ENCODE measurements around the gene KAZN.

The KAZN gene

GRCh38 chr1:14948112-14948652 lies 349.7 kb downstream of the KAZN start:
- no peak for DNase-seq

- no peak for DNase-seq
Measured at GRCh38 chr1:14949270-14949835, 350.9 kb downstream of the KAZN start.

GRCh38 chr1:14949836-14950713 lies 351.6 kb downstream of the KAZN start:
- DNase-seq: no peak

- DNase-seq: no peak
Measured at GRCh38 chr1:14951766-14952165, 353.3 kb downstream of the KAZN start.

DNA sequence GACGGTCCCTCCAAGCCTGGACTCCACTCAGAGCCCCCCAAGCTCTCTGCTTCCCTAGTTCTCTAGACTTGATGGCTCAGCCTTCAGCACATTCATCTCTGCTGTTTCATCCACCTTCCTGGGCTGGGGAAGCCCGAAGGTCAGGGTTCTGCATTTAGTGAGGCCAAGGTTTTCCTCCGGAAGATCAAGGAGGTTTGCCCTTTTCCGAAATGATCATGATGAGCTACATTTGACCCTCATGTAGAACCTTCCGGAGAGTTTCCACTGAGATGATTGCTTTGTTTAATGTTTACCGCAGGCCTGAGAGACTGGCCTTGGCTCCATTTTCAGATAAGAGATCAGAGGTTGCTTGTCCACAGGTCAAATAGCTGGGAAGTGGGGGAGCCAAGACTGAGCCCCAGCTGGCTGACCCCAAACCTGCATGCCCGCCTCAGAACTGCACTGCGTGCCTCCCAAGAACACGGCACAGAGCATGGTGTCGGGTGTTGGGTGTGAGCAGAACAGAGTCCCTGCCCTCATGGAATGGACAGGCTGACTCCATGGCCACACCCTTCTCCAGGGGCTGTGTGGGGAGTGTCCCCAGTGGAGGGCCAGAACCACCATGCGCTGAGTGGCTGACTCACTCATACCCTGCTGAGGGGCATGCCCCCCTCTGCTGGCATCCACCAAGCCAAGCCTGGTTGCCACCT lies 354.3 kb downstream of the KAZN start:
- no peak for DNase-seq

DNA sequence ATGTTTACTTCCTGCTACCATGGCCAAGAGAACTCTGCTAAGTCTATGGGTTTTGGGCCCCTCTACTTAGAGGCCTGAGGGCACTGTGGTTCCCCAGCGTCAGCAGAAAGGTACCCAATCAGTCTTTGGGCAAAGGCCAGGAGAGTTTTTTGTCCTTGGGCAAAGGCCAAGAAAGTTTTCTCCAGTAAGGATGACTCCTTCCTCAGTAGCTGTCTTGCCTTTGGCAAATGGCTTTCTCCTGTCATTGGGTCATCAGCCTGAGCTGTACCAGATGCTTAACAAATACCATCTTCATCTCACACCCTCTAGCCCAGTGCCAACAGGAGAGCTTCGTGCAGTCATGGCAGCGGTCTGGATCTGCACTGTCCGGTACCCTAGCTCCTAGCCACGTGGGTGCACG lies 355.7 kb downstream of the KAZN start:
- DNase-seq: no peak

- no peak for DNase-seq
Measured at GRCh38 chr1:14954930-14955329, 356.4 kb downstream of the KAZN start.

DNA sequence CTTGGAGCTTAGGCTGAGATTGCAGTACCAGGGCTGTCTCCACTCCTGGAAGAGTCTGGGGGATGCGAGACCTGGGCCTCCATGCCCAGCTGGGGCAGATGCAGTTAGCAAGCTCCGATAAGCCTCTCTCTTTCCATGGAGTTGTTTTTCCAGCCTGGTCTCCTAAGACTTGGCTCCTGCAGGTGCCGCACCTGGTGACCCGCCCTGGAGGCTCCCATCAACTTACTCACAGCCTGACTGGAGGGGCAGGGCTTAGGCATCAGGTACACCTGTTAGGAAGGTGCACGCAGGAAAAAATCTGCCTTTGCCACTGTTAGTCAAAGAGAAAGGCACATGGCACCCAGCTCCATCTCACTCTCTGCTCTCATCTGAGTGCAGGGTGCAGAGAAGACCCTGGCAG lies 356.9 kb downstream of the KAZN start:
- DNase-seq: no peak

- no peak for DNase-seq
Measured at GRCh38 chr1:14955976-14956375, 357.5 kb downstream of the KAZN start.

DNA sequence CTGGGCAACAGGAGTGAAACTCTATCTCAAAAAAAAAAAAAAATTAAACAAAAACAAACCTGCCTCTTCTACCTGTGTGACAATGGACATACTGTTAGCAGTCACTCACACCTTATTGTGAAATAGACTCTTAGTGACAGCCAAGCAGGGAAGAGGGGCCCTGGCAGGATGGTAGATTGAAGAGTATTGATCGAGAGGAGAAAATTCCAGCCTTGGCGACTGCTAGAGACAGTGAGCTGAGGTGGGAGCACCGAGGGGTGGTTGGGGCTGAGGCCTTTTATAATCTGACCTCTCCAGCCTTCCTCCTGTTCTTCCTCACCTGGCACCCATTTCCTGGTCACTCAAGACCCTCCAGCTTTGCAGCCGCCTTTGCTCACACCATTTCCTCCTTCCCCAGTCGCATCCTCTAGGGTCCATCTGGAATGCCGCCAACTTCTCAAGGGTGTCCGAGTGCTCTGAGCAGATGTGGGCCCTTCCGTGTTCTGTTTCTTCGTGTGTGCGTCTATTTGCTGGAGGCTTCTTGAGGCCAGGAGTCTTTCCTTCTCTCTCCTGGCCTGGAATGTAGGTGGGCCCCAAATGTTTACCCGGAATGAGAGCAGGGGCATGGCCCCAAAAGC lies 358.2 kb downstream of the KAZN start:
- DNase-seq: no peak

GRCh38 chr1:14957375-14958098 lies 359.1 kb downstream of the KAZN start:
- no peak for DNase-seq

- DNase-seq: no peak
Measured at GRCh38 chr1:14958249-14959058, 360.0 kb downstream of the KAZN start.

DNA sequence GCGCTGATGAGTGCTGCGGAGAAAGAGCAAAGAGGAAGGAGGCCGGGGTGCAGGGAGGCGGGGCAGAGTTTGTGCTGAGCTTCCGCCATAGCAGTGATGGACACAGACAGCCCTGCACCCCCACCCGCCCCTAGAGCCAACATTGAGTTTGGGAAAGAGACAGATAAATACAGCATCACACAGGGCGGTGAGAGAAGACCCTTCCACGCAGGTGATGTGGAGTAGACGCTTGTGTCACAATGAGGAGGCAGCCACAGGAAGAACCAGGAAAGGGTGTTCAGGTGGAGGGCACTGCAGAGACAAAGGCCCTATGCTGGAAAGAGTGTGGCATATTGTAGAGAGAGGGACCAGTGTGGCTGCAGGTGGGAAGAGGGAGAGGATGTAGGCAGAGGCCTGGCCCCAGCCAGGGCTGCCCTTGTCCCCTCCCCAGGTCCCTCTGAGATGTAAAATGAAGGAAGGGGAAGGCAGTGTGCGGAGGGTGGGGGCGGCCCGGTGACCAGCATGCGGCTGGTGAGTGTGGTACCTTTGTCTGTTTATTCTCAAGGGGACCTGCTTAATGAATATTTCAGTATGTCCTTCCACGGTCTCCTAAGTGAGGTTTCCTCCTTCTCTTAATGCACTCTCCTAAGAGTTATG lies 360.7 kb downstream of the KAZN start:
- DNase-seq: no peak

DNA sequence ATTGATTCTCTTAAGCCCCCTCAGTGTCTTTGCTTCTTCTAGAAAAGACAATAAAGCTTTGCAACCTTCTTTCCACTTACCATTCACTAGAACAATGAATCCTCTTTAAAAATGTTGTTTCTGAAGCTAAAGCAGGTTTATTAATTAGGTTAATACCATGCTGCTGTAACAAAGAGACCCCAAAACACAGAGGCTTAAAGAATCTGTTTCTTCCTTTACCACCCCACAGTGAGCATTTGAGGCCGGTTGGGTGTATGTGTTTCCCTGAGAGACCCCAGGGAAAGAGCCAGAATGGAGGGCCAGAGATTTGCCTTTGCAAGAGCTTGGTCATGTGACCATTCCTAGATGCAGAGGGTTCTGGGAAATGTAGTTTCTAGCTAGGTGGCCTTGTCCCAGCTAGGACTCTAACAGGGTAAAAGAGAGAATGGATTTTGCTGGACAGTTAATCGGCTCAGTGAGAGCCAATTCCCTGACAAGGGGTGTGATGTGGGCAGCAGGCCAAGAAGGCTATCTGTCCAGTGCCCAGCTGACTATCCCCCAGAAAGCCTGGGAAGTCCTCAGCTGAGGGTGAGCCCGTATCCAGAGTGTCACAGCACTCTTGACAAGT lies 363.3 kb downstream of the KAZN start:
- no peak for DNase-seq

DNA sequence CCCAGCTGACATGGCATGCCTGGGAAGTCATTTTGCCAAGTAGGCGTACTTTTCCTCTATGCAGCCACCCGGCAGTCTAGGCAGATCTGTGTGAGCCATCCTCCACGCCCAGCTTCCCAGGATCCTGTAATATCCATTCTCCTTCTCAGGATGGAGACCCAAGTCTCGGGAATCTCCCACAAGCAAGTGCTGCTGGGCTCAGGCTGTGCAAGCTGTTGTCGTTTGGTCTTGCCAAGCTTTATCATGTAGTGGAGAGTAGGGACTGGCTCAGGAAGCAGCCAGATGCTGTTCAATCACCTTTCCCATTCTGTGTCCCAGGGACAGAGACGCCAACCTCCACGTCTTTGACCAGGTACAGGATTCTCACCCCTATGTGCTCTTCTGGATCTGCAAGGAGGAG lies 363.9 kb downstream of the KAZN start:
- no peak for DNase-seq

GRCh38 chr1:14963791-14964710 lies 365.6 kb downstream of the KAZN start:
- peak; percentile 45 for DNase-seq

- no peak for DNase-seq
Measured at GRCh38 chr1:14964711-14965055, 366.2 kb downstream of the KAZN start.

GRCh38 chr1:14968251-14968851 lies 369.9 kb downstream of the KAZN start:
- no peak for DNase-seq

- DNase-seq: no peak
Measured at GRCh38 chr1:14969006-14969405, 370.5 kb downstream of the KAZN start.
